ENCODE results near the gene DPY30. TPM values are rescaled to one million over a fixed set of nuclear protein-coding genes. Genes with fewer than 3 reads are reported as not detected.
A peak's percentile ranks its signal among the peaks of the same experiment; 100 is the strongest.

The DPY30 gene
- total RNA-seq = 10 to 100 TPM; 31.8 to 37.2 TPM
- polyA plus RNA-seq (ENCODE audit: insufficient read depth, low read depth, low replicate concordance) = 53.7 TPM
- long read RNA-seq, donor 1, transcript DPY30-202 (5 exons, 708 nt) = major isoform, 93 of 125 reads
- long read RNA-seq, donor 1, partial matches to known transcripts = 21 of 125 reads
- long read RNA-seq, donor 1, other reads (novel, unspliced or antisense) = 0 of 125 reads
- long read RNA-seq, donor 2, transcript DPY30-202 (5 exons, 708 nt) = major isoform, 54 of 65 reads
- long read RNA-seq, donor 2, partial matches to known transcripts = 7 of 65 reads
- long read RNA-seq, donor 2, other reads (novel, unspliced or antisense) = 0 of 65 reads

DNA sequence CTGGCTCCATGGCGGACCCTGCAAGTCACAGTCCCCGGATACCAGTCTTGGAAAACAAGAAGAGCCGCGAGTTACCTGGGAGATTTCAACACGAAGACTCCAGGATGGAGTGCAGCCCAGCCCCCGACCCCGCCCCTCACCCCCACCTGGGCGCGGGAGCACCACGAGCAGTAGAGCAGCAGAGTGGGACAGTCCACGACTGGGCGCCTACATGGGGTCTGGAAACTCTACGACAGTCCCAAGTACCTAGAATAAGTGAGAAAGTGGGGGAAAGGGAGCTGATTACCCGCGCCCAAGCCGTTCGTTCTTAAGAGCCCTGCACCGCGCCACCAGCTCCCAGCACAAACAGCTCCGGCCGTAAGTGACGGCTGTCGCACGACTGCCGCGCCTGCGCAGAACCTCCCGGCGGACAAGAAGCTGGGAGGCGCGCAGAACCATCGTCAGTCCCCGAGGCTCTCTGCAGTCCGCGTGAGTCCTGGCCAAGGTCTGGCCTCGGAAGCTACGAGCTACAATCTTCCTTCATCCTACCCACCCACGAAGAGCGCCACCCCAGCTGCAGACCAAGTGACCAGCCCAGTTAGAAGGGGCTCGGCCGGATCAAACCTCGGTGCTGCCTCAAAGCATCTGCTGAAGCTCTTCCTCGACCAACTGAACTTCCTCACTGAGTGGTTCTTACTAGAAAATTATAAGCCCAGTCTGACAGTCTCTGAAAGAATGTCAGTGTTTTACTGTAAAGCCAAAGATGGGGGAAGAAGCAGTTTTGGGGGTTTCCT lies at the start of gene DPY30:
Gene DPY30, minus strand, starts transcription at position 359 of the 773 bp plus-strand sequence. Its CDS starts 349 bp downstream, at position 10.
- peak; percentile 95 for DNase-seq
- no peaks in the 10 kb centered on the region for H3K9me3 ChIP-seq
- no peaks in the 10 kb centered on the region for H3K27me3 ChIP-seq
- H3K4me3 ChIP-seq = peak within 1 kb of the TSS; percentile 71 to 97
- intact Hi-C loops (cut with DNase I; ENCODE audit: low total_unique reads) = no loop called here
- peak within 1 kb of the TSS; percentile 79 to 83 for H3K27ac ChIP-seq
- peaks cover 5% of the 10 kb centered on the region for H3K4me1 ChIP-seq
- WGBS, 2 donors = 0% methylated on average over 18 to 42 of the region's 43 CpGs
- H3K36me3 ChIP-seq (ENCODE audit: low read depth, missing control alignments) = no peaks in the 10 kb centered on the region
- TF ChIP-seq, protein P1, sequence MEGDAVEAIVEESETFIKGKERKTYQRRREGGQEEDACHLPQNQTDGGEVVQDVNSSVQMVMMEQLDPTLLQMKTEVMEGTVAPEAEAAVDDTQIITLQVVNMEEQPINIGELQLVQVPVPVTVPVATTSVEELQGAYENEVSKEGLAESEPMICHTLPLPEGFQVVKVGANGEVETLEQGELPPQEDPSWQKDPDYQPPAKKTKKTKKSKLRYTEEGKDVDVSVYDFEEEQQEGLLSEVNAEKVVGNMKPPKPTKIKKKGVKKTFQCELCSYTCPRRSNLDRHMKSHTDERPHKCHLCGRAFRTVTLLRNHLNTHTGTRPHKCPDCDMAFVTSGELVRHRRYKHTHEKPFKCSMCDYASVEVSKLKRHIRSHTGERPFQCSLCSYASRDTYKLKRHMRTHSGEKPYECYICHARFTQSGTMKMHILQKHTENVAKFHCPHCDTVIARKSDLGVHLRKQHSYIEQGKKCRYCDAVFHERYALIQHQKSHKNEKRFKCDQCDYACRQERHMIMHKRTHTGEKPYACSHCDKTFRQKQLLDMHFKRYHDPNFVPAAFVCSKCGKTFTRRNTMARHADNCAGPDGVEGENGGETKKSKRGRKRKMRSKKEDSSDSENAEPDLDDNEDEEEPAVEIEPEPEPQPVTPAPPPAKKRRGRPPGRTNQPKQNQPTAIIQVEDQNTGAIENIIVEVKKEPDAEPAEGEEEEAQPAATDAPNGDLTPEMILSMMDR (IDR thresholded peaks at IDR 0.05) = no peak
- peak; percentile 18 for TF ChIP-seq POLR2A (IDR thresholded peaks at IDR 0.05)

DNA sequence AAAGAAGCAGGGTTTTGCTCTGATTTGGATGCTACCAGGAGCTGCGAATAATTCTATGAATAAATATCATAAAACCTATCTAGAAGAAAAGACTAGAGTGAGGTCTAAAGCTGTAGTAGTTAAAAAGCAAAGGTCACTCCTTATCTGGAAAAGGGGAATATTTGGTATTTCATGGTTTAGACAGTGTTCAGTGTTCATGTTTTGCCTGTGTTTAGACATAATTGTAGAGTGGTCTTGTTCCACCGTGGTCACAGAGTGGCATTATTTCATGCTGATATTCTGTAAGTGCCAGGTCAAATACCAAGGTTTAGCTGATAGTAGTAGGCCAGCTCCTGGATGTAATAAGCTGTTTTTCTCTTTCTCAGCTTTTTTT lies 34.5 kb upstream of the DPY30 start:
- 77 to 83% methylated on average over 2 of the region's 2 CpGs for WGBS, 2 donors
- no peak for DNase-seq
- H3K27ac ChIP-seq = no peak overlapping the region
- H3K4me1 ChIP-seq = no peaks in the 10 kb centered on the region
- H3K27me3 ChIP-seq = no peaks in the 10 kb centered on the region
- H3K36me3 ChIP-seq (ENCODE audit: low read depth, missing control alignments) = no peaks in the 10 kb centered on the region
- no peak for TF ChIP-seq POLR2A (IDR thresholded peaks at IDR 0.05)
- TF ChIP-seq, protein P1 (IDR thresholded peaks at IDR 0.05) = no peak
- no peak overlapping the region for H3K4me3 ChIP-seq
- intact Hi-C loops (cut with DNase I; ENCODE audit: low total_unique reads) = no loop called here
- no peaks in the 10 kb centered on the region for H3K9me3 ChIP-seq

DNA sequence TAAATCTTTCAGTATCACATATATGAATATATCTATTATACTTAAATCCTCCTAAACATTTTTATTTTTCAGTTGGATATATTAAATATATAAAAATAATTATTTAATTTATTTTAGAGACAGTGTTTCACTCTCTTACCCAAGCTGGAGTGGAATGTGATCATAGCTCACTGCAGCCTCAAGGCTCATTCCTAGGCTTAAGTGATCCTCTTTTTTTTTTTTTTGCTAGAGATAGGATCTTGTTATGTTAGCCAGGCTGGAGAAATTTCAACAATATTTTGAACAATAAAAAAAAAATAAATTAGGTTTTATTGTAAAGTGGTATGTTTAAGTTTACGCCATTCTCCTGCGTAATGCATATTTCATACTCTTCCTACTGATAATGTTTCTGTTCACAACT lies 27.9 kb upstream of the DPY30 start:
- TF ChIP-seq, protein P1 (IDR thresholded peaks at IDR 0.05) = no peak
- TF ChIP-seq POLR2A (IDR thresholded peaks at IDR 0.05) = no peak
- no peak for DNase-seq
- no peaks in the 10 kb centered on the region for H3K4me1 ChIP-seq
- no peaks in the 10 kb centered on the region for H3K9me3 ChIP-seq
- H3K4me3 ChIP-seq = no peak overlapping the region
- WGBS, 2 donors = 88 to 98% methylated on average over 2 of the region's 2 CpGs
- no peak overlapping the region for H3K27ac ChIP-seq
- H3K27me3 ChIP-seq = no peaks in the 10 kb centered on the region
- no peaks in the 10 kb centered on the region for H3K36me3 ChIP-seq (ENCODE audit: low read depth, missing control alignments)
- intact Hi-C loops (cut with DNase I; ENCODE audit: low total_unique reads) = loop anchor here (10.0 kb wide), 1 partner anchor 53 kb away; the partner anchor contains the start of gene MEMO1

DNA sequence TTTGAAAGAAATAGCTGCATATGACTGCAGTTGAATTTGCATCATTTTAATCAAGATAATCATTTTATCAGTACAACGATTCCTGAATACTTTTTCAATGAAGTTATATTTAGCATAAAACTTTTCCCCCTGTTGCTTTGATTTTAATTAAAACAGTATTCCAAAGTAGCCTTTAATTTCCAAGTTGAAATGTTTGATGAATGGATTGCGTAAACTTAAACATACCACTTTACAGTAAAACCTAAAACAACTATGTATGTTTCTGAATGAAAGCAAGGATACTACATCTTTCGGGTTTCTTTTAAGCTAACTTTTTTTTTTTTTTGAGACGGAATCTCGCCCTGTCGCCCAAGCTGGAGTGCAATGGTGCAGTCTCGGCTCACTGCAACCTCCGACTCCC lies 25.1 kb upstream of the DPY30 start:
- Histone ChIP-seq H3K4me1 (no peaks in the 10 kb centered on the region), H3K27ac (no peak overlapping the region), H3K9me3 (no peaks in the 10 kb centered on the region), H3K27me3 (no peaks in the 10 kb centered on the region), H3K4me3 (peak overlapping the region; percentile 80 to 93), H3K36me3 (ENCODE audit: low read depth, missing control alignments) (no peaks in the 10 kb centered on the region)
- DNase-seq = no peak
- intact Hi-C loops (cut with DNase I; ENCODE audit: low total_unique reads) = loop anchor here (10.0 kb wide), 1 partner anchor 50 kb away; the partner anchor contains the start of gene MEMO1
- TF ChIP-seq, protein P1 (IDR thresholded peaks at IDR 0.05) = no peak
- TF ChIP-seq POLR2A (IDR thresholded peaks at IDR 0.05) = no peak
- 61 to 72% methylated on average over 8 of the region's 8 CpGs for WGBS, 2 donors

All from testis (tissue), 5 donors.